PC-3 (cell line): Measurements from ENCODE around the gene SOAT2.

Source experiments
- CTCF ChIP-seq: fragments of 300-600 bp; sonication (generic); conservative IDR thresholded peaks from 2 replicates; pipeline ENCODE4 v1.5.1; 2017; ENCODE audit warnings: antibody characterized with exemption, low read depth, mild to moderate bottlenecking, low read length
- EZH2 ChIP-seq: fragments of 300-600 bp; sonication (generic); IDR thresholded peaks from one replicate; pipeline ENCODE4 v1.6.1; 2017; ENCODE audit warnings: antibody characterized with exemption, mild to moderate bottlenecking, low read length; ENCODE audit not compliant: unreplicated experiment
- EZH2phosphoT487 ChIP-seq: fragments of 300-600 bp; sonication (generic); IDR thresholded peaks from 2 replicates; pipeline ENCODE4 v1.6.1; 2018; ENCODE audit warnings: mild to moderate bottlenecking, antibody characterized with exemption, low read length, borderline replicate concordance

GRCh38 chr12:53101931-53102781, 1.1 kb upstream of the SOAT2 start:
- TF ChIP-seq CTCF (no peak), EZH2phosphoT487 (no peak), EZH2 (no peak)
